ENCODE measurements around the gene EBF4.

Gene EBF4

DNA sequence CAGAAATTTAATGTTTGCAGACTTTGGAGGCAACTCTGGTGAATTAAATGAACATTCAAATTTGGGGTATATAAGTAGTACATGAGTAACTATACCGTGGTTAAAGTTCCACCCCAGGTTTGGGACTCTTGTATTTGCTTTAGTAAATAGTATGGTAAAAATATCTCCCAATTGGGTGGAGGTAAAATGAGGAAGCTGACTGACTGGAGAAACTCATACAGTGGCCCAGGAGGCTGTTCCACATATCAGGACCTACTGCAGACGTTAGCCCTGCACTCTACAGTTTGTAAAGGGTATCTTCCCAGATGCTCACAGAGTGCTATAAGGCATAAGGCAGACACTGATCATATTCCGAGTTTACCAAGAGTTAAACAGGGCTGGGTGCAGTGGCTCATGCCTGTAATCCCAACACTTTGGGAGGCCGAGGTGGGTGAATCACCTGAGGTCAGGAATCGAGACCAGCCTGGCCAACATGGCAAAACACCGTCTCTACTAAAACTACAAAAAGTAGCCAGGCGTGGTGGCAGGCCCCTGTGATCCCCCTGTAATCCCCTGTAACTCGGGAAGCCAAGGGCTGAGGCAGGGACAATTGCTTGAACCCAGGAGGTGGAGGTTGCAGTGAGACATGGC lies 54.2 kb downstream of the EBF4 start:
- Histone ChIP-seq H3K9me3 (ENCODE audit: low read length) (no peaks in the 10 kb centered on the region), H3K4me1 (ENCODE audit: insufficient read depth, low read length) (peaks cover 4% of the 10 kb centered on the region), H3K36me3 (ENCODE audit: insufficient read depth, low read length) (no peaks in the 10 kb centered on the region), H2AFZ (ENCODE audit: low read depth, low read length) (no peak overlapping the region), H3K27me3 (ENCODE audit: insufficient read depth, low read length) (peaks cover 39% of the 10 kb centered on the region), H3K4me3 (ENCODE audit: low read length) (no peak overlapping the region)

- peaks cover 49% of the 10 kb centered on the region for H3K27me3 ChIP-seq (ENCODE audit: insufficient read depth, low read length)
- no peak overlapping the region for H3K4me3 ChIP-seq (ENCODE audit: low read length)
- no peaks in the 10 kb centered on the region for H3K36me3 ChIP-seq (ENCODE audit: insufficient read depth, low read length)
- no peaks in the 10 kb centered on the region for H3K9me3 ChIP-seq (ENCODE audit: low read length)
- H2AFZ ChIP-seq (ENCODE audit: low read depth, low read length), result no peak overlapping the region
- H3K4me1 ChIP-seq (ENCODE audit: insufficient read depth, low read length), result peaks cover 5% of the 10 kb centered on the region
These were observed 55.2 kb downstream of the EBF4 start for GRCh38 chr20:2747676-2748235.

DNA sequence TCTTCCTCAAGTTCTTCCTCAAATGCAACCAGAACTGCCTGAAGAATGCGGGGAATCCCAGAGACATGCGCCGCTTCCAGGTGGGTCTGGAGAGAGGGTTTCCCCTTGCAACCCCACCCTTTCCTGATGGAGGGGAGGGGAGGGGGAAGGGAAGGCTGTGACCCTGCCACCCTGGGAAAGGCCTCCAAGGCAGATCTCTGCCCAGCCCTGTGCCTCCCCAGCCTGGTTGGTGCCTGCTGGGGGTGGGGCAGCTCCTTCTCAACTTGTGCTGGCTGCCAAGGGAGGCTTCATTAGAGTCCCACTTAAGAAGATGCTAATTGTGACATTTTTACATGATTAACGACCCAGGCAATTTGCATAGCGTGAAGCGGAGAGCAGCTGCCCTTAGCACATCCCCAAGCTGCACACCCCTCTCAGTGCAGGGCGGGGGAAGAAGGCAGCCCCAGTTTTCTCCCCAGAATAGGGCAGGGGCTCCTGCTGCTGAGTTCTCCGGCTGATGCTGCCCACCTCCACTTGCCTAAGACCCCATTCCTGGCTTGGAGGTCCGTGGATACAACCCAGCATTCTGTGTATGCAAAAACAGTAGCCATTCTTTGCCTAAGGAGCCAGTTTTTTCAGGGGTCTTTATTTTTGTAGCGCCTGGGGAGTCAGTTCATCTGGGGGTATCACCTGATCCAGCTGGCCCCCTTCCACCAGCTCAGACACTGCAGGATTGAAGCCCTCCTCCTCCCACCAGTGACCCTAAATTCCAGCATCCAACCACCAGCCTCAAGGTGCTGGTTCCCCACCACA lies 56.2 kb downstream of the EBF4 start:
- Histone ChIP-seq H3K4me1 (ENCODE audit: insufficient read depth, low read length) (peaks cover 5% of the 10 kb centered on the region), H3K4me3 (ENCODE audit: low read length) (no peak overlapping the region), H3K27me3 (ENCODE audit: insufficient read depth, low read length) (peaks cover 59% of the 10 kb centered on the region), H2AFZ (ENCODE audit: low read depth, low read length) (no peak overlapping the region), H3K36me3 (ENCODE audit: insufficient read depth, low read length) (no peaks in the 10 kb centered on the region), H3K9me3 (ENCODE audit: low read length) (no peaks in the 10 kb centered on the region)

GRCh38 chr20:2749343-2749950 lies 56.9 kb downstream of the EBF4 start:
- H3K4me3 ChIP-seq (ENCODE audit: low read length), result no peak overlapping the region
- H3K27me3 ChIP-seq (ENCODE audit: insufficient read depth, low read length), result peaks cover 63% of the 10 kb centered on the region
- H2AFZ ChIP-seq (ENCODE audit: low read depth, low read length), result no peak overlapping the region

DNA sequence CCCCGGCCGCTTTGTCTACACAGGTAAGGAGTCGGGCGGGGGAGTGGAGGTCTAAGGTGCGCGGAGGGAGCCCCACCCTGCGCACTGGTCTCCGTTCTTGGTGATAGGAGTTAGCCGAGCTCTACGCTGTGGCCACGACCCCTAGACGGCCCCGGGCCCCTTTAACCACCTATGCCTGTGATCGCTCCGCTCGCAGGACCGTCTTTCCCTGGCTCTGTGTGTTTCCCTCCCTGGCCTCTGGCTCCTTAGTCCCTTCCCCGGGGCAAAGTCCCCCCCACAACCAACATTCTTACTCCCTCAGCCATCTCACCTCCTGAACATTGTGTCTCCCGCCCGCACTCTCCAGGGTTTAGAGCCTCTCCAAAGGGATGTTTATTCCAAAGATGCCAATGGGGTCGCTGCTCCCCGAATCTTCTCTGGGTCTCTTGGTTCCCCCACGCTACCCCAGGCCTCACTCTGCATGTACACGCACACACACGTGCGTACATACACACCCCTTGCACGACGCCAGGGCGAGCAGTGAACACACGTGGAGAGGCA lies 57.4 kb downstream of the EBF4 start:
- Histone ChIP-seq H2AFZ (ENCODE audit: low read depth, low read length) (no peak overlapping the region), H3K9me3 (ENCODE audit: low read length) (no peaks in the 10 kb centered on the region), H3K36me3 (ENCODE audit: insufficient read depth, low read length) (no peaks in the 10 kb centered on the region), H3K4me3 (ENCODE audit: low read length) (no peak overlapping the region), H3K27me3 (ENCODE audit: insufficient read depth, low read length) (peaks cover 63% of the 10 kb centered on the region), H3K4me1 (ENCODE audit: insufficient read depth, low read length) (peaks cover 11% of the 10 kb centered on the region)

More at GRCh38 chr20:2749343-2749950, 56.9 kb downstream of the EBF4 start:
- no peaks in the 10 kb centered on the region for H3K36me3 ChIP-seq (ENCODE audit: insufficient read depth, low read length)
- H3K4me1 ChIP-seq (ENCODE audit: insufficient read depth, low read length), result peaks cover 8% of the 10 kb centered on the region
- no peaks in the 10 kb centered on the region for H3K9me3 ChIP-seq (ENCODE audit: low read length)

DNA sequence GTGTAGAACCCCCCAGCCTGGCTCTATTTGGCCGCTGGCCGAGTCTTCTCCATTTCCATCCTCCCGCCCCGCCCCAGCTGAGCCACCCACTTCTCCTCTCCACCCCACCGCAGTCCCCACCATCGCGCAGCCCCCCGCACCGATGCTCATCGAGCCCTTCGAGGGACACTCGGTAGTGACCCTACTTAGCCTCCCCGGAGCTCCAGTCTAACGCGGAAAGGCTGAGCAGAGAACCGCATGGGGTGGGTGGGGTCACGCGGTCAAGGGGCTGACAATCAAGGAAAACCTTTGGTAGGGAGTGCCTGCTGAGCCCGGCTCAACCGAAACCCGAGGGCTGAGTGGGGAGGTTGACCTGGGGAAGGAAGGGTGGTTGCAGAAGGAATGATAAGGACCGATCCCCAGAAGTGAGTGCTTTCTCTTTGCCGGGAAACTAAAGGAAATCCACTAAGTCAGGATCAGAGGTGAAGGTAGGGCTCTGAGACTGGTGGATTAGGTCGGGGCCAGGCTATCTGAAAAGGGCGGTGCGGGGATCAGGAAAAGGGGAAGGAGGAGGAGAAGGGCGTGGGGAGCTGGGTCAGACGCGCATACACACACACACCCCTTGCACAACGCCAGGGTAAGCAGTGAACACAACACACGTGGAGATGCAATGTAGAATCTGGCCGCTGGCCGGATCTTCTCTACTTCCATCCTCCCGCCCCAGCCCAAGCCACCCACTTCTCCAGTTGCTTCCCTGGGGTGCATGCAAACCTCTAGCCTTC lies 58.1 kb downstream of the EBF4 start:
- H3K4me3 ChIP-seq (ENCODE audit: low read length), result no peak overlapping the region
- no peaks in the 10 kb centered on the region for H3K36me3 ChIP-seq (ENCODE audit: insufficient read depth, low read length)
- peaks cover 11% of the 10 kb centered on the region for H3K4me1 ChIP-seq (ENCODE audit: insufficient read depth, low read length)
- no peaks in the 10 kb centered on the region for H3K9me3 ChIP-seq (ENCODE audit: low read length)
- H2AFZ ChIP-seq (ENCODE audit: low read depth, low read length), result no peak overlapping the region
- H3K27me3 ChIP-seq (ENCODE audit: insufficient read depth, low read length), result peaks cover 63% of the 10 kb centered on the region

DNA sequence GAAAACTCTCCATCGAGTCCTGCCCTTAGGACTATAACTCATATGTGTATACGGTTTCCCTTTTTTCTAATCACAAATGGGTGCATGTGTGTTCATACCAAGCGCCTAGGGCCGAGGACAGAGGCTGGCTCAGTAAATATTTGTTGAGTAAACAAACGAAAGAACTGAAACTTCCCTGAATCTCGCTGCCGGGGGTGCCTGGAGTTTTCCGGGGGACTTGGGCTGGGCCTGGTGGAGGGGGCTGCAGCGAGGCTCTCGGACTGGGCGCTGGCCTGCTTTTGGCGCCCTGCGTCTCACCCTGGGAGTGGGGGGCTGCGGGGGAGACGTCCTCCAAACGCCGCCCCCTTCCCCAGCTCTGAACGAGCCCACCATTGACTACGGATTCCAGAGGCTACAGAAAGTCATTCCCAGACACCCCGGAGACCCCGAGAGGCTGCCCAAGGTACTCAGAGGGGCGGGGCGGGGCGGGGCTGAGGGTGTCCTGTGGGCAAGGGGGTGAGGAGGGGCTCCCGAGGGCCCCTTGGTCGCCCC lies 58.8 kb downstream of the EBF4 start:
- H3K4me3 ChIP-seq (ENCODE audit: low read length), result no peak overlapping the region
- H3K4me1 ChIP-seq (ENCODE audit: insufficient read depth, low read length), result peaks cover 11% of the 10 kb centered on the region
- peaks cover 63% of the 10 kb centered on the region for H3K27me3 ChIP-seq (ENCODE audit: insufficient read depth, low read length)
- no peaks in the 10 kb centered on the region for H3K9me3 ChIP-seq (ENCODE audit: low read length)
- H2AFZ ChIP-seq (ENCODE audit: low read depth, low read length), result no peak overlapping the region
- H3K36me3 ChIP-seq (ENCODE audit: insufficient read depth, low read length), result no peaks in the 10 kb centered on the region

- H3K36me3 ChIP-seq (ENCODE audit: insufficient read depth, low read length), result no peaks in the 10 kb centered on the region
- peaks cover 11% of the 10 kb centered on the region for H3K4me1 ChIP-seq (ENCODE audit: insufficient read depth, low read length)
- H3K4me3 ChIP-seq (ENCODE audit: low read length), result peak overlapping the region; percentile 28
- peaks cover 61% of the 10 kb centered on the region for H3K27me3 ChIP-seq (ENCODE audit: insufficient read depth, low read length)
- no peaks in the 10 kb centered on the region for H3K9me3 ChIP-seq (ENCODE audit: low read length)
- H2AFZ ChIP-seq (ENCODE audit: low read depth, low read length), result peak overlapping the region; percentile 9
These were observed 59.4 kb downstream of the EBF4 start for GRCh38 chr20:2751878-2752566.

- H3K27me3 ChIP-seq (ENCODE audit: insufficient read depth, low read length), result peaks cover 58% of the 10 kb centered on the region
- no peaks in the 10 kb centered on the region for H3K9me3 ChIP-seq (ENCODE audit: low read length)
- peak overlapping the region; percentile 9 for H2AFZ ChIP-seq (ENCODE audit: low read depth, low read length)
- peak overlapping the region; percentile 28 for H3K4me3 ChIP-seq (ENCODE audit: low read length)
- peaks cover 11% of the 10 kb centered on the region for H3K4me1 ChIP-seq (ENCODE audit: insufficient read depth, low read length)
- no peaks in the 10 kb centered on the region for H3K36me3 ChIP-seq (ENCODE audit: insufficient read depth, low read length)
These were observed 60.2 kb downstream of the EBF4 start for GRCh38 chr20:2752567-2753460.

- Histone ChIP-seq H3K27me3 (ENCODE audit: insufficient read depth, low read length) (peaks cover 52% of the 10 kb centered on the region), H3K9me3 (ENCODE audit: low read length) (no peaks in the 10 kb centered on the region)
These were observed 61.0 kb downstream of the EBF4 start for GRCh38 chr20:2753461-2754040.

GRCh38 chr20:2754424-2754823 lies 61.8 kb downstream of the EBF4 start:
- Histone ChIP-seq H3K4me1 (ENCODE audit: insufficient read depth, low read length) (peaks cover 11% of the 10 kb centered on the region), H2AFZ (ENCODE audit: low read depth, low read length) (no peak overlapping the region), H3K27me3 (ENCODE audit: insufficient read depth, low read length) (peaks cover 44% of the 10 kb centered on the region)

More at GRCh38 chr20:2753461-2754040, 61.0 kb downstream of the EBF4 start:
- Histone ChIP-seq H2AFZ (ENCODE audit: low read depth, low read length) (no peak overlapping the region), H3K4me1 (ENCODE audit: insufficient read depth, low read length) (peaks cover 11% of the 10 kb centered on the region), H3K36me3 (ENCODE audit: insufficient read depth, low read length) (no peaks in the 10 kb centered on the region), H3K4me3 (ENCODE audit: low read length) (no peak overlapping the region)

More at GRCh38 chr20:2754424-2754823, 61.8 kb downstream of the EBF4 start:
- H3K36me3 ChIP-seq (ENCODE audit: insufficient read depth, low read length), result no peaks in the 10 kb centered on the region
- H3K4me3 ChIP-seq (ENCODE audit: low read length), result no peak overlapping the region
- H3K9me3 ChIP-seq (ENCODE audit: low read length), result no peaks in the 10 kb centered on the region
